Vein endothelial cell (primary cell): ENCODE results near the gene ZIK1. TPM values are rescaled to one million over a fixed set of nuclear protein-coding genes. Genes with fewer than 3 reads are reported as not detected.

Source experiments
- total RNA-seq: library from RNA; depleted of rRNA; stranded (reverse); fragments of >200 nt; gene quantifications from 2 replicates; pipeline ENCODE4 v1.2.3, GENCODE V29; 2012

The ZIK1 gene
- total RNA-seq = 4.6 and 5.7 TPM in 2 replicates

DNA sequence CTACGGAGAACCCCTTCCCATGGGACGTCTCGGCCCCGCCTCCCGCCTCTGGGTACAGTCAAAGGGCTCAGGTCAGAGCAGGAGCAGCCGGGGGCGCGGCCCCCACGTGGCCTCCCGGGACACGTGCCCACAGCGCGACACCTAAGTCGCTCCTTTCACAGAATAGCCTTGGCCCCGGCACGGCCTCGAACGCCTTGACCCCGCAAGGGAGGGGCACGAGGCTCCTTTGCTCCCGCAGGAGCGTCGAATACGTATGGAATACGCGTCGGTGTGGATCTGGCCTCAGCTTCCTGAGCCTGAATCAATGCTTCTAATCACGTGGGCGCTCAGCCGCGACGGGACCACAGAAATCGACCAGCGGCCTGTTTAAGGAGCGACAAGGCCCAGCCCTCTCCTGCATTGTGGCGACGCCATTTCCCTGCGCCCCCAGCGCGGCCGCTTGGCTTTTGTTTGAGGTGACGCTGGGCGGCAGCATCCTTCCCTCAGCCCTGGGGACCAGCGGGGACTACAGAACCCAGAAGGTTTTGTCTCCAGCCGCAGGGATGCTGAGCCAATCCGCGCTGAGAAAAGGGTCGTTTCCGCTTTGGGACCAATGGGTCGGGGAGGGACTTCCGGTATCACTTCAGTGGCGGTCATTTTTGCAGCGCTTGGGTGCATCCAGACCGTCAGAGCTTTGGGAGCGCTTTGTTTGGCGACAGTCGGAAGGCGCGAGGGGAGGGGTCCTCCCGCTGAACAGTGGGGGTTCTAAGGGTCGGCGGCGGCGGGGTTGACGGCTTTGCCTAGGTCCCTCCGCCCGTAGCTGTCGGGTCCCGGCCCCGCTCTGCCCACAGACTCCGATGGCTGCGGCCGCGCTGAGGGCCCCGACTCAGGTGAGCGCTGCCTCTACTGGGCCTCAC is at the start of gene ZIK1:
Gene ZIK1, plus strand, starts transcription at position 625 of the 896 bp plus-strand sequence. Its CDS starts 212 bp downstream, at position 837.

DNA sequence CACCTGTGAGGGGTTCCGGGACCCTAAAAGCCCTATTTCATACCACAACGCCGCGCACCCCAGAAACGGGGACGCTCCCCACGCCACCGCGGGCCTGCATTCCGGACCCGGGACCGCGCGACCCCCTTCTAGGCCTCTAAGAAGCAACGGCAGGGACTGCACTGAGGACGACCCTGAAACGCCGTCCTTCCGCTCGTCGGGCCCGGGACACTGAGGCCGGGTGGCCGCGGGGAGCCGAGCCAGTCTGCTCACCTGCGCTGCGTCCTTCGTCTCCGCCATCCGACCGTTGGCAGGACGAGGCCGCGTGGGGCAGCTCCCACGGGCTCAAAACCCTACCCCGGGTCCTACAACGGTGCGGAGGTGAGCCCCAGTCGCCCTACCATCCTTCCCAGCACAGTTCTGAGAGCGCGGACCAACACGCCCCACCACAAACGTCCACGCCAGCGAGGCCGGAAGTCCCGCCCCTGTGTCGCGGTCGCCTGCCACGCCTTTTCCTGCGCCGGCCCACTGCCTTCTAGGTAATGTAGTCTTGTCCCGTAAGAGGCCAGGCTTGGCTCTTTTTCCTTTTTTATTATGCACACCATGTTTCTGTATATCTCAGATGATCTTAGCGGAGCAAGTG is 24.4 kb upstream of the ZIK1 start, which contains the start of gene ZNF550:
Gene ZNF550, minus strand, starts transcription at position 460 of the 622 bp plus-strand sequence. Its CDS starts 181 bp downstream, at position 279.

DNA sequence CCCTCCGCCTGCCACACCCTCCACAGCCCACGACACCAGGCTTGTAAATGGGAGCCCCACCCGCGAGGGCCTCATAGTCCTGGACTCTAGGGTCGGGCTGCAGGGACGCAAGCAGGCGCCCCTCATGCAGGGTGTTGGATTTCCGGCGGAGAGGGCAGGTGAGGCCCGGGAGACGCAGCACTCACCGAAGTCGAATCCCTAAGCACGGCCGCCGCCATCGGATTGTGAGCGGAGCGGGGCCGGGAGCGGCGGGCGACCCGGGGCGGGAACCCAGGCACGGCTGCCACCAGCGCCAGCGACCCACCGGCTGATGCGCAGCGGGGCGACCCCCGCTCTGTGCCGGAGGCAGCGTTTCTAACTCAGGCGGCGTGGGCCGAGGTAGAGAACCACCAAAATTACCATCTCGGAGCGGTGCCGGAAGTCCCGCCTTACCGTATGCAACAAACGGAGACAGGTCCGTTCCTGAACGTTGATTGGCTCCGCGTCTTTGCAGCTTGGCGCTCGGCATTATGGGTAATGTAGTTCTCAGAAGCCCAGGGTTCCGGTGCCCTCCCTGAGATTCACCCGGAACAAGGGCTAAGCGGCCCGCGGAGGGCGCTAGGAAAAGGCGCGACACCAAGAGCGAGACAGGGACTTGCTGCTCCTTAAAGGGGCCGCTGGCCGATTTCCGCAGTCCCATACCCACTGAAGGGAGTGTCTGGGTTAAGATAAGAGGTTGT is 5.3 kb upstream of the ZIK1 start, which contains the start of gene ZNF416:
Gene ZNF416, minus strand, starts transcription at position 425 of the 719 bp plus-strand sequence. Its CDS starts 207 bp downstream, at position 218.

DNA sequence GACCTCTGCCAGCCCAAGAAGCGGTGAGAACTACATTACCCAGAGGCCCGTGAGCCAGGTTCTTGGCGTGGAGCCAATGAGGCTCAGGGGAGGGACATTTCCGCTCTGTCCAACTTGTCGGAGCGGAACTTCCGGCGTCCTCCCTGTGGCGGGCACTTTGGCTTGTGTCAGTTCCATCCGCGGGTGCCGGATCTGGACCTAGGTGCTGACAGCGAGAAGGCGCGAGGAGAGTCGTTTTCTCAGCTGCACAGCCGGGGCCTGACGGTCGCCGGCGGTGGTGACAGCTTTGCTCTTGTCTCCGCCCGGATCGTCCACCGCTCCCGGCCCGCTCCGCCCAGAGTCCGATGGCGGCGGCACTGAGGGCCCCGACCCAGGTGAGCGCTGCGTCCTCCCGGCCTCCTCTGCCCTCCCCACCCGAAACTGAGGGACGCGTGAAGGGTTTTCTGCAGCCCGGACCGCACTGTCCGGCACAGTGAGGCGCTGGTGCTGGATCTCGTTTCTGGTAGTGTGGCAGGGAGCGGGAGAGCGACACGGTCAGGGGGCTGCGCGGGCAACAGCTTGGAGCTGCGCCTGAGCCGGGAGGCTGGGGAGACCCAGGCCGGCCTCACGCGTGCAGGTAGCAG is 15.9 kb downstream of the ZIK1 start, which contains the start of gene ZNF530:
Gene ZNF530, plus strand, starts transcription at position 125 of the 623 bp plus-strand sequence. CDS start 4,461 bp downstream, outside the sequence.

DNA sequence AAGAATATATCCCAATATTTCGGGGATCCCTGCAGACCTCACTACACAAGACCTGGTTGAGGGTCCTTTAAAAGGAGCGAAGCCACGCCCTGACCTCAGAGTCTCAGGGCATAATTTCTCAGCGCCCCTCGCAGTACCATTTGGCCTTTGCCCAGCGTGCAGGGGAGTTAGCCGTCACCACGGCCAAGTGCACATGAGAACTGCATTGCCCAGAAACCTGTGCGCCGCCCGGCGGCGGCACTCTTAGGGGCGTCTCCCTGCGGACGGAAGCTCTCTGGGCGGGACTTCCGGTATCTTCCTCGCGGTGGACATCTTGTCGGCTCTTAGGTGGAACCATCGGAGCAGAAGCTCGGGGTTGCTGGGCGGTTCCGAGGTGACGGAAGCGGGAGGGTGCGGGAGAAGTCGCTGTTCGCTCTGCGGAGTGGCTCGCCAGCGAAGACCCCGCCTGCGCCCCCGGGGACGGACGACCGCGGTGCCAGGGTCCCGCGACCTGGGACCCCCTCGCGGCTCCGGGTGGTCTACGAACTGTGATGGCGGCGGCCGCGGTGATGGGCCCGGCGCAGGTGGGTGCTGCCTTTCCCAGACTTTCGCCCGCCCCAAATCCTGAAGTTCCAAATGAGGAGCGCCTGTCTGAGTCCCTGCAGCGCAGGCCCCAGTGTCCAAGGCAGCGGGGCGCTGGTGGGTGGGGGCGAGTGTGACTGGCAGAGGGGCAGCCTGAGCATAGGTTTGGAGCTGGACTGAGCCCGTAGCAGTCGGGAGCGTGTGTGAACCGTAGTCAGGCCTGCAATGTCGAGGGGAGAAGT is 30.2 kb downstream of the ZIK1 start, which contains the start of gene ZNF134:
Gene ZNF134, plus strand, starts transcription at position 302 of the 803 bp plus-strand sequence. CDS start 5,227 bp downstream, outside the sequence.

DNA sequence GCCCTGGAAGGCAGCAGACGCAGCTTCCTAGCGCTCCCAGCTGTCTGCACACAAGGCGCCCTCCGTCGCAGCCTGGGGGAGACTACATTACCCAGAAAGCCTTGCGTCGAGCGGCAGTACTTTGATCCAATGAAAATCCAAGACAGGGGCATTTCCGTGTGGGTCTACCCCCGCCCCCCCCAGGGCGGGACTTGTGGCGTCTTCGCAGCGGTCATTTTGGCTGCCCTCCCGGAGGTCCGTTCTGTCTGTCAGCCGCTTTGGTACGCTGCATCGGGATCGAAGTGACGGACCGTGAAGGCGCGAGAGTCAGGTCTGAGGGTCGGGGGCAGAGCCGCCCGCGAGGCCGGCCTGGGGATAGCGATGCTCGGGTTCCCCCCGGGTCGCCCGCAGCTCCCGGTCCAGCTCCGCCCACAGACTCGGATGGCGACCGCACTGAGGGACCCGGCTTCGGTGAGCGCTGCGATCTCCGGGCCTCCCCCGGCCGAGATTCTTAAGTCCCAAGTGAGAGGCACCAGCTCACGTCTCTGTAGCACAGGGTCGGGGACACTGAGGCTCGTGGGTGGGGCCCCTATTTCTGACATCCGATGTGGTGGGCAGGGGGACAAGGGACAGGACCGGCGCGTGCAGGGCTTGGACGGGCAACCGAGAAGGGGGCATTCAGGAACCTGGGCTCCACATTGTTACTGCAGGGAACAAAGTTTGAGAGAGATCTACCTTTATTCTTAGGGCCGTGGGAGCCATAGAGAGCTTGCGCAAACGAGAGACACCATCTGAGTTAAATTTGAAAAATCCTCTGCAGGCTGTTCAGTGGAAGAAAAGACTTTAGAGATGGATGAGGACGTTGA is 49.3 kb downstream of the ZIK1 start, which contains the start of gene ZNF211:
Gene ZNF211, plus strand, starts transcription at position 182 of the 845 bp plus-strand sequence. Its CDS starts 179 bp downstream, at position 361.

Other genes with a start within 250 kb of the ZIK1 start
- 8.5 and 9.0 TPM in 2 replicates for gene ZNF304, start 232.9 kb upstream of the ZIK1 start, total RNA-seq
- gene TRAPPC2B, start 220.6 kb upstream of the ZIK1 start, total RNA-seq = 9.1 and 10.1 TPM in 2 replicates
- 1.6 and 2.9 TPM in 2 replicates for gene ZNF547, start 220.6 kb upstream of the ZIK1 start, total RNA-seq
- 14.2 and 16.3 TPM in 2 replicates for gene ZNF548, start 194.3 kb upstream of the ZIK1 start, total RNA-seq
- gene ZNF17, start 173.0 kb upstream of the ZIK1 start, total RNA-seq = 11.4 and 14.3 TPM in 2 replicates
- gene ZNF749, start 148.8 kb upstream of the ZIK1 start, total RNA-seq = 7.2 and 12.2 TPM in 2 replicates
- 0.98 and 1.1 TPM in 2 replicates for gene VN1R1, start 127.0 kb upstream of the ZIK1 start, total RNA-seq
- 14.4 and 22.7 TPM in 2 replicates for gene ZNF772, start 106.6 kb upstream of the ZIK1 start, total RNA-seq
- 11.1 and 13.5 TPM in 2 replicates for gene ZNF419, start 96.4 kb upstream of the ZIK1 start, total RNA-seq
- 13.0 and 15.0 TPM in 2 replicates for gene ZNF773, start 84.2 kb upstream of the ZIK1 start, total RNA-seq
- 4.2 and 4.6 TPM in 2 replicates for gene ZNF549, start 56.8 kb upstream of the ZIK1 start, total RNA-seq
- gene ZNF550, start 24.3 kb upstream of the ZIK1 start, total RNA-seq = 4.6 and 6.2 TPM in 2 replicates
- 6.2 and 6.8 TPM in 2 replicates for gene ZNF416, start 5.2 kb upstream of the ZIK1 start, total RNA-seq
- gene ZNF530, start 15.7 kb downstream of the ZIK1 start, total RNA-seq = 3.6 and 6.9 TPM in 2 replicates
- gene ZNF134, start 30.1 kb downstream of the ZIK1 start, total RNA-seq = 19.3 and 21.5 TPM in 2 replicates
- 7.5 and 9.3 TPM in 2 replicates for gene ZNF211, start 49.0 kb downstream of the ZIK1 start, total RNA-seq
- under 0.01 and 0.10 TPM in 2 replicates for gene ZSCAN4, start 84.8 kb downstream of the ZIK1 start, total RNA-seq
- gene ZNF551, start 97.8 kb downstream of the ZIK1 start, total RNA-seq = 13.4 and 14.4 TPM in 2 replicates
- gene ZNF154, start 125.1 kb downstream of the ZIK1 start, total RNA-seq = 0.33 and 3.7 TPM in 2 replicates
- 4.6 and 8.3 TPM in 2 replicates for gene ZNF671, start 143.5 kb downstream of the ZIK1 start, total RNA-seq
- 14.9 and 15.7 TPM in 2 replicates for gene ZNF776, start 162.7 kb downstream of the ZIK1 start, total RNA-seq
- 15.0 and 17.6 TPM in 2 replicates for gene ZNF586, start 185.5 kb downstream of the ZIK1 start, total RNA-seq
- gene ZNF552, start 230.8 kb downstream of the ZIK1 start, total RNA-seq = 5.6 and 8.9 TPM in 2 replicates
- gene ZNF587B, start 246.2 kb downstream of the ZIK1 start, total RNA-seq = 22.5 and 25.3 TPM in 2 replicates